ENCODE measurements around the gene CSTF2.
"Not testable (repeated sequence)": the region's sequence is repeated elsewhere in the genome, so short reads cannot be mapped to it uniquely, and the experiment has no call there.

The CSTF2 gene

GRCh38 chrX:100819837-100820666, at the start of gene CSTF2:
TSS of gene CSTF2 (plus strand) at chrX:100820391. CDS start at chrX:100820417, 26 bp downstream.
- DNase-seq (ENCODE audit: low spot score): peak; percentile 74
- no peak for TF ChIP-seq CTCF (IDR thresholded peaks at IDR 0.05; ENCODE audit: extremely low read depth, missing control alignments)

- DNase-seq (ENCODE audit: low spot score): not testable (repeated sequence)
Observed at GRCh38 chrX:100796371-100796770, 23.8 kb upstream of the CSTF2 start.

- no peak for TF ChIP-seq CTCF (IDR thresholded peaks at IDR 0.05; ENCODE audit: extremely low read depth, missing control alignments)
- no peak for DNase-seq (ENCODE audit: low spot score)
Observed at GRCh38 chrX:100797359-100797758, 22.8 kb upstream of the CSTF2 start.

GRCh38 chrX:100798484-100799214, 21.5 kb upstream of the CSTF2 start:
- no peak for TF ChIP-seq CTCF (IDR thresholded peaks at IDR 0.05; ENCODE audit: extremely low read depth, missing control alignments)
- DNase-seq (ENCODE audit: low spot score): no peak

GRCh38 chrX:100802843-100803242, 17.3 kb upstream of the CSTF2 start:
- no peak for DNase-seq (ENCODE audit: low spot score)
- TF ChIP-seq CTCF (IDR thresholded peaks at IDR 0.05; ENCODE audit: extremely low read depth, missing control alignments): no peak

- no peak for TF ChIP-seq CTCF (IDR thresholded peaks at IDR 0.05; ENCODE audit: extremely low read depth, missing control alignments)
- no peak for DNase-seq (ENCODE audit: low spot score)
Observed at GRCh38 chrX:100804780-100805179, 15.4 kb upstream of the CSTF2 start.

- not testable (repeated sequence) for DNase-seq (ENCODE audit: low spot score)
Observed at GRCh38 chrX:100808265-100808664, 11.9 kb upstream of the CSTF2 start.

GRCh38 chrX:100812216-100813158, 7.7 kb upstream of the CSTF2 start:
- no peak for DNase-seq (ENCODE audit: low spot score)
- TF ChIP-seq CTCF (IDR thresholded peaks at IDR 0.05; ENCODE audit: extremely low read depth, missing control alignments): no peak
